HS-27A (cell line): ENCODE data around the gene PGAP6.
"Not testable (repeated sequence)": the region's sequence is repeated elsewhere in the genome, so short reads cannot be mapped to it uniquely, and the experiment has no call there.

Experiments used
- DNase-seq: peaks from one replicate; pipeline ENCODE4 v3.0.0-alpha.2; 2012; ENCODE audit warnings: low read depth, missing footprints

The PGAP6 gene

GRCh38 chr16:378113-378820 is 3.5 kb downstream of the PGAP6 start:
- DNase-seq: not testable (repeated sequence)

- DNase-seq: no peak
Measured at GRCh38 chr16:377419-377951, 4.3 kb downstream of the PGAP6 start.

- DNase-seq: no peak
Measured at GRCh38 chr16:376817-377418, 4.9 kb downstream of the PGAP6 start.

GRCh38 chr16:375927-376816 is 5.6 kb downstream of the PGAP6 start:
- no peak for DNase-seq

GRCh38 chr16:375212-375611 is 6.6 kb downstream of the PGAP6 start:
- no peak for DNase-seq

- no peak for DNase-seq
Measured at GRCh38 chr16:374616-374926, 7.2 kb downstream of the PGAP6 start.

GRCh38 chr16:373848-374615 is 7.7 kb downstream of the PGAP6 start:
- DNase-seq: no peak

GRCh38 chr16:373020-373598 is 8.7 kb downstream of the PGAP6 start:
- no peak for DNase-seq

- no peak for DNase-seq
Measured at GRCh38 chr16:372302-372983, 9.3 kb downstream of the PGAP6 start.

- no peak for DNase-seq
Measured at GRCh38 chr16:371515-372301, 10.1 kb downstream of the PGAP6 start.

GRCh38 chr16:370979-371514 is 10.7 kb downstream of the PGAP6 start:
- DNase-seq: no peak

GRCh38 chr16:370443-370842 is 11.3 kb downstream of the PGAP6 start, which contains the start of gene MRPL28:
TSS of gene MRPL28 (minus strand) at chr16:370538. CDS start at chr16:370218, 320 bp downstream.
- peak; percentile 82 for DNase-seq

- no peak for DNase-seq
Measured at GRCh38 chr16:369866-370436, 11.8 kb downstream of the PGAP6 start.

GRCh38 chr16:369275-369865 is 12.4 kb downstream of the PGAP6 start:
- no peak for DNase-seq

- DNase-seq: no peak
Measured at GRCh38 chr16:368388-369158, 13.2 kb downstream of the PGAP6 start.

GRCh38 chr16:367333-367903 is 14.4 kb downstream of the PGAP6 start:
- DNase-seq: no peak

GRCh38 chr16:366476-366875 is 15.3 kb downstream of the PGAP6 start:
- DNase-seq: no peak
